ENCODE data around the gene THSD1. TPM values are rescaled to one million over a fixed set of nuclear protein-coding genes. Genes with fewer than 3 reads are reported as not detected.

THSD1 gene
- total and polyA plus RNA-seq, 10 of the 15 experiments (the other 5 are each of a cell fraction or from before 2014, with no cell fraction given) = 0.03 to 0.20 (median 0.13) TPM; not detected in 2

GRCh38 chr13:52450012-52450792 is 44.2 kb upstream of the THSD1 start, which contains the start of gene VPS36 (continued):
- TF ChIP-seq CEBPB (IDR thresholded peaks at IDR 0.05; ENCODE audit: borderline replicate concordance in 1 of 2, low read depth in 2 of 2, low read length in 2 of 2) = no peak
- no peak for TF ChIP-seq EP300 (IDR thresholded peaks at IDR 0.05; ENCODE audit: borderline replicate concordance in 1 of 2, control insufficient read depth in 1 of 2, low read depth in 2 of 2, low read length in 2 of 2)
- TF ChIP-seq RB1 (IDR thresholded peaks at IDR 0.05; ENCODE audit: borderline replicate concordance) = peak; percentile 91
- peak; percentile 44 to 68; a peak in 2 of 4 replicates for TF ChIP-seq BHLHE40 (IDR thresholded peaks at IDR 0.05; ENCODE audit: borderline replicate concordance in 1 of 2, low read depth in 2 of 2, low read length in 1 of 2)
- TF ChIP-seq ZZZ3 (IDR thresholded peaks at IDR 0.05; ENCODE audit: control insufficient read depth, insufficient read length, low read depth) = no peak
- TF ChIP-seq KDM1A (IDR thresholded peaks at IDR 0.05; ENCODE audit: borderline replicate concordance) = no peak
- TF ChIP-seq RCOR1 (conservative IDR thresholded peaks at IDR 0.05; ENCODE audit: low read depth, low read length) = 0 out of 2 replicates have a peak, but pooled peaks have one; percentile 34
- TF ChIP-seq ZBED1 (IDR thresholded peaks at IDR 0.05; ENCODE audit: borderline replicate concordance) = 0 out of 2 replicates have a peak, but pooled peaks have one; percentile 63
- TF ChIP-seq NR2F1 (conservative IDR thresholded peaks at IDR 0.05) = peak; percentile 77
- TF ChIP-seq ZNF207 (IDR thresholded peaks at IDR 0.05; ENCODE audit: borderline replicate concordance) = peak; percentile 94
- TF ChIP-seq ZBTB40 (IDR thresholded peaks at IDR 0.05; ENCODE audit: borderline replicate concordance) = no peak; the same call in 1 of the 2 replicates
- no peak for TF ChIP-seq BMI1 (IDR thresholded peaks at IDR 0.05; ENCODE audit: borderline replicate concordance)
- no peak for TF ChIP-seq SREBF2 (IDR thresholded peaks at IDR 0.05; ENCODE audit: low read length)
- TF ChIP-seq SIX5 (IDR thresholded peaks at IDR 0.05; ENCODE audit: low read depth, low read length, severe bottlenecking) = no peak
- TF ChIP-seq HSF1 (IDR thresholded peaks at IDR 0.05; ENCODE audit: low read depth, low read length) = 0 out of 2 replicates have a peak, but pooled peaks have one; percentile 25
- no peak for TF ChIP-seq NFYB (IDR thresholded peaks at IDR 0.05; ENCODE audit: insufficient read depth, low read depth, low read length)
- peak; percentile 99 for TF ChIP-seq GATAD2B (conservative IDR thresholded peaks at IDR 0.05; ENCODE audit: low read depth)
- TF ChIP-seq SPI1 (IDR thresholded peaks at IDR 0.05; ENCODE audit: borderline replicate concordance, insufficient read depth, low read depth, low read length) = peak; percentile 14; the same call in 1 of the 2 replicates
- TF ChIP-seq TARDBP (IDR thresholded peaks at IDR 0.05; ENCODE audit: borderline replicate concordance) = no peak
- no peak for TF ChIP-seq IRF4 (IDR thresholded peaks at IDR 0.05; ENCODE audit: low read depth, low read length)
- TF ChIP-seq ATF7 (IDR thresholded peaks at IDR 0.05; ENCODE audit: low read depth) = 0 out of 2 replicates have a peak, but pooled peaks have one; percentile 9
- peak; percentile 92 for TF ChIP-seq DPF2 (IDR thresholded peaks at IDR 0.05)
- TF ChIP-seq TAF1 (IDR thresholded peaks at IDR 0.05; ENCODE audit: borderline replicate concordance, low read depth, low read length) = peak; percentile 53; the same call in 1 of the 2 replicates
- no peak; a peak in 1 of 4 replicates for TF ChIP-seq ETV6 (conservative IDR thresholded peaks at IDR 0.05 in 1 of 2, IDR thresholded peaks at IDR 0.05 in 1 of 2; ENCODE audit: borderline replicate concordance in 1 of 2, low read depth in 1 of 2)
- TF ChIP-seq CBFB (IDR thresholded peaks at IDR 0.05; ENCODE audit: low read depth) = no peak
